Liver (tissue), 9 donors: ENCODE measurements around the gene CSAD. TPM values are rescaled to one million over a fixed set of nuclear protein-coding genes. Genes with fewer than 3 reads are reported as not detected.

Source experiments
- DNase-seq: peaks from one replicate; pipeline ENCODE4 v3.0.0-alpha.2; 2017; ENCODE audit warnings: low spot score
- H3K27ac ChIP-seq, 2 donors: one replicate each; pipeline ENCODE4 v1.7.0; 2013; ENCODE audit warnings: inconsistent platforms in 2 of 2, low read length in 2 of 2, control low read depth in 1 of 2, low read depth in 1 of 2, mild to moderate bottlenecking in 1 of 2
- H3K27me3 ChIP-seq, 4 donors: one replicate each; pipeline versions ENCODE4 v1.6.1 to v1.7.0; 2013; ENCODE audit warnings: low read length in 3 of 4, inconsistent platforms in 1 of 4, mild to moderate bottlenecking in 1 of 4, moderate library complexity in 1 of 4; ENCODE audit not compliant: control insufficient read depth in 4 of 4, insufficient read depth in 4 of 4
- H3K36me3 ChIP-seq, 4 donors: one replicate each; pipeline versions ENCODE4 v1.6.1 to v1.7.0; 2013; ENCODE audit warnings: low read length in 3 of 4, mild to moderate bottlenecking in 3 of 4, low read depth in 1 of 4, moderate library complexity in 1 of 4; ENCODE audit not compliant: control insufficient read depth in 4 of 4, insufficient read depth in 3 of 4
- H3K4me1 ChIP-seq, 4 donors: one replicate each; pipeline versions ENCODE4 v1.6.1 to v1.7.0; 2013; ENCODE audit warnings: low read length in 3 of 4, mild to moderate bottlenecking in 3 of 4, moderate library complexity in 1 of 4; ENCODE audit not compliant: control insufficient read depth in 4 of 4, insufficient read depth in 4 of 4
- H3K4me3 ChIP-seq, 3 donors: one replicate each; pipeline versions ENCODE4 v1.6.1 to v1.7.0; 2013; ENCODE audit warnings: low read length in 3 of 3, control low read depth in 1 of 3, low read depth in 1 of 3, mild to moderate bottlenecking in 1 of 3
- H3K9ac ChIP-seq, 2 donors: one replicate each; pipeline ENCODE4 v1.7.0; 2013; ENCODE audit warnings: low read length in 2 of 2, mild to moderate bottlenecking in 2 of 2, moderate library complexity in 2 of 2, control low read depth in 1 of 2, low read depth in 1 of 2
- H3K9me3 ChIP-seq, 4 donors: one replicate each; pipeline versions ENCODE4 v1.6.1 to v1.7.0; 2013; ENCODE audit warnings: low read length in 3 of 4; ENCODE audit not compliant: control insufficient read depth in 4 of 4
- FOXA1 ChIP-seq: IDR thresholded peaks from 2 replicates; pipeline ENCODE4 v1.6.1; 2016; ENCODE audit warnings: antibody characterized with exemption
- FOXA2 ChIP-seq: IDR thresholded peaks from 2 replicates; pipeline ENCODE4 v1.6.1; 2016; ENCODE audit warnings: antibody characterized with exemption
- GABPA ChIP-seq, 2 donors: IDR thresholded peaks in 1 of 2; conservative IDR thresholded peaks in 1 of 2; 2 replicates each; pipeline ENCODE4 v1.6.1; 2016; ENCODE audit warnings: antibody characterized with exemption in 2 of 2, mild to moderate bottlenecking in 1 of 2, moderate library complexity in 1 of 2
- HNF4A ChIP-seq, 2 donors: conservative IDR thresholded peaks; 2 replicates each; pipeline ENCODE4 v1.6.1; 2016; ENCODE audit warnings: antibody characterized with exemption in 2 of 2, mild to moderate bottlenecking in 2 of 2
- HNF4G ChIP-seq: IDR thresholded peaks from 2 replicates; pipeline ENCODE4 v1.6.1; 2016; ENCODE audit warnings: antibody characterized with exemption
- JUND ChIP-seq, 2 donors: IDR thresholded peaks; 2 replicates each; pipeline ENCODE4 v1.6.1; 2016; ENCODE audit warnings: antibody characterized with exemption in 2 of 2
- NR2F2 ChIP-seq: IDR thresholded peaks from 2 replicates; pipeline ENCODE4 v1.6.1; 2016; ENCODE audit warnings: antibody characterized with exemption
- RAD21 ChIP-seq, 2 donors: IDR thresholded peaks; 2 replicates each; pipeline ENCODE4 v1.6.1; 2016; ENCODE audit warnings: antibody characterized with exemption in 2 of 2, mild to moderate bottlenecking in 2 of 2
- RXRA ChIP-seq, 2 donors: IDR thresholded peaks; 2 replicates each; pipeline ENCODE4 v1.6.1; 2017 to 2018; ENCODE audit warnings: antibody characterized with exemption in 2 of 2, mild to moderate bottlenecking in 1 of 2
- SP1 ChIP-seq: IDR thresholded peaks from 2 replicates; pipeline ENCODE4 v1.6.1; 2018; ENCODE audit warnings: antibody characterized with exemption, mild to moderate bottlenecking
- TAF1 ChIP-seq: conservative IDR thresholded peaks from 2 replicates; pipeline ENCODE4 v1.6.1; 2016; ENCODE audit warnings: antibody characterized with exemption, mild to moderate bottlenecking
- YY1 ChIP-seq: IDR thresholded peaks from 2 replicates; pipeline ENCODE4 v1.6.1; 2016; ENCODE audit warnings: antibody characterized with exemption, mild to moderate bottlenecking
- whole genome bisulfite sequencing: extraction: QIAGEN DNeasy Blood & Tissue Kit; methylation state at CpG from one replicate; pipeline ENCODE4 v1.1.7; 2013; 5-methylcytosine and 5-hydroxymethylcytosine counted together
- polyA plus RNA-seq, 2 donors: library from polyadenylated mRNA; stranded (reverse) in 1 of 2; unstranded in 1 of 2; fragments of 200-250 nt in 1 of 2; fragments of >200 nt in 1 of 2; fragmentation: Nextera tagmentation in 1 of 2; extraction: Ambion mirVana in 1 of 2; gene quantifications; one replicate each; pipeline versions ENCODE4 v1.2.1 to v1.2.3, GENCODE V29; 2013 to 2015
- total RNA-seq, 2 donors: library from RNA; depleted of rRNA; stranded (reverse); fragments of >200 nt; gene quantifications; one replicate each; pipeline ENCODE4 v1.2.3, GENCODE V29; 2014
- TF ChIP-seq, protein P1 (sequence below): IDR thresholded peaks from 2 replicates; pipeline ENCODE4 v1.6.1; 2016; ENCODE audit warnings: antibody characterized with exemption
- TF ChIP-seq, protein P2 (sequence below): IDR thresholded peaks from 2 replicates; pipeline ENCODE4 v1.6.1; 2016; ENCODE audit warnings: antibody characterized with exemption
- TF ChIP-seq, protein P3 (sequence below): IDR thresholded peaks from 2 replicates; pipeline ENCODE4 v1.6.1; 2016; ENCODE audit warnings: antibody characterized with exemption, mild to moderate bottlenecking
- TF ChIP-seq, protein P4 (sequence below): fragments of 150-350 bp; IDR thresholded peaks from 2 replicates; pipeline ENCODE4 v1.5.1; 2017; ENCODE audit warnings: improper control_type of control experiment, low read depth, low read length; ENCODE audit not compliant: missing input control
- TF ChIP-seq, protein P5 (sequence below): IDR thresholded peaks from 2 replicates; pipeline ENCODE4 v1.6.1; 2016; ENCODE audit warnings: antibody characterized with exemption
- donor health status: healthy.
- donor health status: healthy.
- donor health status: healthy.
- donor health status: healthy.
- donor health status: healthy.

Gene CSAD
- total and polyA plus RNA-seq, 4 donors: 4.4 to 41.5 (median 35.1) TPM

DNA sequence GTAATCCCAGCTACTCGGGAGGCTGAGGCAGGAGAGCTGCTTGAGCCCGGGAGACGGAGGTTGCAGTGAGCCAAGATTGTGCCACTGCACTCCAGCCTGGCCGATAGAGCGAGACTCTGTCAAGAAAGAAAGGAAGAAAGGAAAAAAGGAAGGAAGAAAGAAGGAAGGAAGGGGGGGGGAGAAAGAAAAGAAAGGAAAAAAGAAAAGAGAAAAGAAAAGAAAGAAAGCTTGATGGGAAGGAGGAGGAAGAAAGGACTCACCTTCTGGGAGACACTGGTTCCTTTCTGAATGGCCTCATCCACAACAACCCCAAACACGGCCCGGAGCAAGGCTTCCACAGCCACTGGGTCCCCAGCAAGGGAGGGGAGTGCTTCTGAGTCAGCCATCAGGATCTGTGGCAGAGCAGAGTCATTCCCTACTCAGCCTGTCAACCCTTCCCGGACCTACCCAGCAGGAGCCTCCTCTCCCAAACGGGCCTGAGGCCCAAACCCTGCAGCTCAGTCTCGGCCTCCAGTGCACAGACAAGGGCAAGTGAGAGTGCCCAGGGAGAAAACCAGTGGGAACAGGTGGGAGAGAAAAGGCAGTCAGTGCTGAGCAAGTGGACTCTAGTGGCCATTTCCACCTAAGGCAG is 7.5 kb downstream of the CSAD start:
- Histone ChIP-seq H3K36me3 (no peaks in the 10 kb centered on the region), H3K4me1 (peaks cover 20 to 58% (median 52%) of the 10 kb centered on the region in 4 donors), H3K27ac (no peak overlapping the region), H3K9ac (no peak overlapping the region), H3K9me3 (no peaks in the 10 kb centered on the region), H3K4me3 (no peak overlapping the region), H3K27me3 (no peaks in the 10 kb centered on the region)
- WGBS: 94% methylated on average over 10 of the region's 10 CpGs
- no peak for DNase-seq
- TF ChIP-seq, protein P1, sequence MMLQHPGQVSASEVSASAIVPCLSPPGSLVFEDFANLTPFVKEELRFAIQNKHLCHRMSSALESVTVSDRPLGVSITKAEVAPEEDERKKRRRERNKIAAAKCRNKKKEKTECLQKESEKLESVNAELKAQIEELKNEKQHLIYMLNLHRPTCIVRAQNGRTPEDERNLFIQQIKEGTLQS: no peak
- TF ChIP-seq TAF1 (no peak), FOXA2 (no peak), FOXA1 (no peak), YY1 (no peak), JUND (IDR thresholded peaks at IDR 0.05) (no peak), GABPA (IDR thresholded peaks at IDR 0.05 in 1 of 2, conservative IDR thresholded peaks at IDR 0.05 in 1 of 2) (no peak), HNF4G (no peak), RXRA (IDR thresholded peaks at IDR 0.05) (no peak), SP1 (no peak), RAD21 (IDR thresholded peaks at IDR 0.05) (no peak)
- TF ChIP-seq, protein P2, sequence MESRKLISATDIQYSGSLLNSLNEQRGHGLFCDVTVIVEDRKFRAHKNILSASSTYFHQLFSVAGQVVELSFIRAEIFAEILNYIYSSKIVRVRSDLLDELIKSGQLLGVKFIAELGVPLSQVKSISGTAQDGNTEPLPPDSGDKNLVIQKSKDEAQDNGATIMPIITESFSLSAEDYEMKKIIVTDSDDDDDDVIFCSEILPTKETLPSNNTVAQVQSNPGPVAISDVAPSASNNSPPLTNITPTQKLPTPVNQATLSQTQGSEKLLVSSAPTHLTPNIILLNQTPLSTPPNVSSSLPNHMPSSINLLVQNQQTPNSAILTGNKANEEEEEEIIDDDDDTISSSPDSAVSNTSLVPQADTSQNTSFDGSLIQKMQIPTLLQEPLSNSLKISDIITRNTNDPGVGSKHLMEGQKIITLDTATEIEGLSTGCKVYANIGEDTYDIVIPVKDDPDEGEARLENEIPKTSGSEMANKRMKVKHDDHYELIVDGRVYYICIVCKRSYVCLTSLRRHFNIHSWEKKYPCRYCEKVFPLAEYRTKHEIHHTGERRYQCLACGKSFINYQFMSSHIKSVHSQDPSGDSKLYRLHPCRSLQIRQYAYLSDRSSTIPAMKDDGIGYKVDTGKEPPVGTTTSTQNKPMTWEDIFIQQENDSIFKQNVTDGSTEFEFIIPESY: no peak
- TF ChIP-seq, protein P3, sequence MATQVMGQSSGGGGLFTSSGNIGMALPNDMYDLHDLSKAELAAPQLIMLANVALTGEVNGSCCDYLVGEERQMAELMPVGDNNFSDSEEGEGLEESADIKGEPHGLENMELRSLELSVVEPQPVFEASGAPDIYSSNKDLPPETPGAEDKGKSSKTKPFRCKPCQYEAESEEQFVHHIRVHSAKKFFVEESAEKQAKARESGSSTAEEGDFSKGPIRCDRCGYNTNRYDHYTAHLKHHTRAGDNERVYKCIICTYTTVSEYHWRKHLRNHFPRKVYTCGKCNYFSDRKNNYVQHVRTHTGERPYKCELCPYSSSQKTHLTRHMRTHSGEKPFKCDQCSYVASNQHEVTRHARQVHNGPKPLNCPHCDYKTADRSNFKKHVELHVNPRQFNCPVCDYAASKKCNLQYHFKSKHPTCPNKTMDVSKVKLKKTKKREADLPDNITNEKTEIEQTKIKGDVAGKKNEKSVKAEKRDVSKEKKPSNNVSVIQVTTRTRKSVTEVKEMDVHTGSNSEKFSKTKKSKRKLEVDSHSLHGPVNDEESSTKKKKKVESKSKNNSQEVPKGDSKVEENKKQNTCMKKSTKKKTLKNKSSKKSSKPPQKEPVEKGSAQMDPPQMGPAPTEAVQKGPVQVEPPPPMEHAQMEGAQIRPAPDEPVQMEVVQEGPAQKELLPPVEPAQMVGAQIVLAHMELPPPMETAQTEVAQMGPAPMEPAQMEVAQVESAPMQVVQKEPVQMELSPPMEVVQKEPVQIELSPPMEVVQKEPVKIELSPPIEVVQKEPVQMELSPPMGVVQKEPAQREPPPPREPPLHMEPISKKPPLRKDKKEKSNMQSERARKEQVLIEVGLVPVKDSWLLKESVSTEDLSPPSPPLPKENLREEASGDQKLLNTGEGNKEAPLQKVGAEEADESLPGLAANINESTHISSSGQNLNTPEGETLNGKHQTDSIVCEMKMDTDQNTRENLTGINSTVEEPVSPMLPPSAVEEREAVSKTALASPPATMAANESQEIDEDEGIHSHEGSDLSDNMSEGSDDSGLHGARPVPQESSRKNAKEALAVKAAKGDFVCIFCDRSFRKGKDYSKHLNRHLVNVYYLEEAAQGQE: no peak
- TF ChIP-seq, protein P4, sequence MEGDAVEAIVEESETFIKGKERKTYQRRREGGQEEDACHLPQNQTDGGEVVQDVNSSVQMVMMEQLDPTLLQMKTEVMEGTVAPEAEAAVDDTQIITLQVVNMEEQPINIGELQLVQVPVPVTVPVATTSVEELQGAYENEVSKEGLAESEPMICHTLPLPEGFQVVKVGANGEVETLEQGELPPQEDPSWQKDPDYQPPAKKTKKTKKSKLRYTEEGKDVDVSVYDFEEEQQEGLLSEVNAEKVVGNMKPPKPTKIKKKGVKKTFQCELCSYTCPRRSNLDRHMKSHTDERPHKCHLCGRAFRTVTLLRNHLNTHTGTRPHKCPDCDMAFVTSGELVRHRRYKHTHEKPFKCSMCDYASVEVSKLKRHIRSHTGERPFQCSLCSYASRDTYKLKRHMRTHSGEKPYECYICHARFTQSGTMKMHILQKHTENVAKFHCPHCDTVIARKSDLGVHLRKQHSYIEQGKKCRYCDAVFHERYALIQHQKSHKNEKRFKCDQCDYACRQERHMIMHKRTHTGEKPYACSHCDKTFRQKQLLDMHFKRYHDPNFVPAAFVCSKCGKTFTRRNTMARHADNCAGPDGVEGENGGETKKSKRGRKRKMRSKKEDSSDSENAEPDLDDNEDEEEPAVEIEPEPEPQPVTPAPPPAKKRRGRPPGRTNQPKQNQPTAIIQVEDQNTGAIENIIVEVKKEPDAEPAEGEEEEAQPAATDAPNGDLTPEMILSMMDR: no peak
- TF ChIP-seq, protein P5, sequence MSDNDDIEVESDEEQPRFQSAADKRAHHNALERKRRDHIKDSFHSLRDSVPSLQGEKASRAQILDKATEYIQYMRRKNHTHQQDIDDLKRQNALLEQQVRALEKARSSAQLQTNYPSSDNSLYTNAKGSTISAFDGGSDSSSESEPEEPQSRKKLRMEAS: no peak

DNA sequence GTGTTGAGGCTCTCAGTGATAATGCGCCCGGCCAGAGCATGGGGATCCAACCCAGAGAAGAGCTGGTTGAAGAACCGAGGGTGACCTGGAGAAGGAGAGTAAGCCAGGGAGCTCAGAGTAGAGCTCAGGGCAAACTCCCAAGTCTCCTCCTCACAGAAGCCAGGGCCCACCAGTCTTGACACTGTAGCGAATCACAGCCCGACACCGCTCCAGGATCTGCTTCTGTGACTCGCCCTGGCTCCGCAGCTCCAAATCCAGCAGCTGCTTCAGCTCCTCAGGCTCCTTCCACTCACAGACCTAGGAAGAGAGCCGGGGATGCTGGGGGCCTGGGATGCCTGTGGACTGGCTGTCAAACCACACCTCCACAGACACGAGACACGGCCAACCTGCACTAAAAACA is 8.4 kb downstream of the CSAD start:
- Histone ChIP-seq H3K27me3 (no peaks in the 10 kb centered on the region), H3K9ac (no peak overlapping the region), H3K27ac (no peak overlapping the region), H3K9me3 (no peaks in the 10 kb centered on the region), H3K4me1 (peaks cover 17 to 64% (median 55%) of the 10 kb centered on the region in 4 donors), H3K36me3 (no peaks in the 10 kb centered on the region), H3K4me3 (no peak overlapping the region)
- DNase-seq: no peak
- TF ChIP-seq TAF1 (no peak), HNF4A (conservative IDR thresholded peaks at IDR 0.05) (no peak), SP1 (no peak), NR2F2 (no peak), GABPA (IDR thresholded peaks at IDR 0.05 in 1 of 2, conservative IDR thresholded peaks at IDR 0.05 in 1 of 2) (no peak), YY1 (no peak), RAD21 (IDR thresholded peaks at IDR 0.05) (no peak)
- TF ChIP-seq, protein P3: no peak
- TF ChIP-seq, protein P2: no peak
- 93% methylated on average over 11 of the region's 11 CpGs for WGBS
